Left ventricle myocardium inferior (tissue), 1 donor: ENCODE measurements around the gene KCNMA1. TPM values are rescaled to one million over a fixed set of nuclear protein-coding genes. Genes with fewer than 3 reads are reported as not detected.

Experiments
- DNase-seq: peaks from one replicate; pipeline ENCODE4 v3.0.0-alpha.2; 2020
- H3K27ac ChIP-seq: fragments of 200-600 bp; replicated peaks from 2 replicates; pipeline ENCODE4 v1.8.0; 2021
- H3K27me3 ChIP-seq: fragments of 200-600 bp; 2 replicates; pipeline ENCODE4 v1.8.0; 2021; ENCODE audit warnings: low read depth
- H3K36me3 ChIP-seq: fragments of 200-600 bp; 2 replicates; pipeline ENCODE4 v1.8.0; 2021
- H3K4me1 ChIP-seq: fragments of 200-600 bp; 2 replicates; pipeline ENCODE4 v1.8.0; 2021
- H3K4me3 ChIP-seq: fragments of 200-600 bp; 2 replicates; pipeline ENCODE4 v1.8.0; 2021; ENCODE audit warnings: mild to moderate bottlenecking, moderate library complexity
- H3K9me3 ChIP-seq: fragments of 200-600 bp; replicated peaks from 2 replicates; pipeline ENCODE4 v1.8.0; 2021
- CTCF ChIP-seq: fragments of 200-600 bp; IDR thresholded peaks from 2 replicates; pipeline ENCODE4 v1.8.0; 2021; ENCODE audit warnings: antibody characterized with exemption, mild to moderate bottlenecking, borderline replicate concordance
- intact Hi-C: fragments of 100-400 bp; cut with micrococcal nuclease; formaldehyde crosslinking; loops from one replicate; pipeline ENCODE4 v1.11.0; 2022
- total RNA-seq: library from RNA; stranded (reverse); fragmentation: NEBNext Ultra II Directional; extraction: Animal tissue kit (Norgen Biotek cat#: 25700); gene quantifications from one replicate; pipeline ENCODE4 v1.2.1, GENCODE V29; 2021
- donor health status: DM: no; HTN: yes; CAD: no; lungs with severe emphysema.

The KCNMA1 gene
- total RNA-seq, 1 donor from 2014 or later, result 1.8 TPM

- Histone ChIP-seq H3K4me1 (no peaks in the 10 kb centered on the region), H3K4me3 (no peak overlapping the region), H3K9me3 (no peaks in the 10 kb centered on the region), H3K36me3 (no peaks in the 10 kb centered on the region), H3K27me3 (peaks cover 58% of the 10 kb centered on the region), H3K27ac (no peak overlapping the region)
- TF ChIP-seq CTCF, result no peak
- DNase-seq, result no peak
- intact Hi-C loops, result no loop called here
Observed at GRCh38 chr10:77118603-77119282, 518.9 kb downstream of the KCNMA1 start.

- H3K9me3 ChIP-seq, result no peaks in the 10 kb centered on the region
- H3K4me3 ChIP-seq, result no peak overlapping the region
- intact Hi-C loops, result no loop called here
- TF ChIP-seq CTCF, result no peak
- no peak overlapping the region for H3K27ac ChIP-seq
- no peak for DNase-seq
- H3K4me1 ChIP-seq, result no peaks in the 10 kb centered on the region
- H3K27me3 ChIP-seq, result peaks cover 54% of the 10 kb centered on the region
- H3K36me3 ChIP-seq, result no peaks in the 10 kb centered on the region
Observed at GRCh38 chr10:77117501-77117900, 520.1 kb downstream of the KCNMA1 start.

DNA sequence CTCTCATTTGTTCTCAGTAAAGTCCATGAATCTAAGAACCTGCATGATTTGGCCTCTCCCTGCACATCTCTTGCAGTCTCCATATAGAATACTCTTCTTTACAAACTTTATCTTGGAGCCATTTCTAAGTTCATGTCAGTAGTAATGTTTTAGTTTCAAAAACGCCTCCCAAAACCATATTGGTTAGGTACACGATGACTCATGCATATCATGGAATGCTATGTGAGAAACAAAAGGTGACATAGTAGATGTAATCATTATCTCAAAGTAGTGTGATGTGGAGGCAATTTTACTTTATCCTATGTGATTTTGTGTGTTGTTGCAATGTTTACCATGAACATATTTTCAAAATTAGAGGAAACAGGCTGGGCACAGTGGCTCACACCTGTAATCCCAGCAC is 520.7 kb downstream of the KCNMA1 start:
- intact Hi-C loops, result no loop called here
- TF ChIP-seq CTCF, result no peak
- H3K4me1 ChIP-seq, result no peaks in the 10 kb centered on the region
- no peaks in the 10 kb centered on the region for H3K9me3 ChIP-seq
- H3K36me3 ChIP-seq, result no peaks in the 10 kb centered on the region
- no peak overlapping the region for H3K27ac ChIP-seq
- DNase-seq, result no peak
- H3K27me3 ChIP-seq, result peaks cover 48% of the 10 kb centered on the region
- H3K4me3 ChIP-seq, result no peak overlapping the region

- H3K27ac ChIP-seq, result no peak overlapping the region
- peaks cover 38% of the 10 kb centered on the region for H3K27me3 ChIP-seq
- intact Hi-C loops, result no loop called here
- no peak overlapping the region for H3K4me3 ChIP-seq
- H3K4me1 ChIP-seq, result no peaks in the 10 kb centered on the region
- H3K36me3 ChIP-seq, result no peaks in the 10 kb centered on the region
- no peak for TF ChIP-seq CTCF
- no peaks in the 10 kb centered on the region for H3K9me3 ChIP-seq
- no peak for DNase-seq
Observed at GRCh38 chr10:77114181-77114821, 523.3 kb downstream of the KCNMA1 start.

- no peak overlapping the region for H3K27ac ChIP-seq
- H3K4me1 ChIP-seq, result peaks cover 1% of the 10 kb centered on the region
- H3K4me3 ChIP-seq, result no peak overlapping the region
- DNase-seq, result no peak
- no peaks in the 10 kb centered on the region for H3K36me3 ChIP-seq
- no peaks in the 10 kb centered on the region for H3K9me3 ChIP-seq
- TF ChIP-seq CTCF, result peak; percentile 86
- intact Hi-C loops, result no loop called here
- peaks cover 21% of the 10 kb centered on the region for H3K27me3 ChIP-seq
Observed at GRCh38 chr10:77111611-77112550, 525.7 kb downstream of the KCNMA1 start.
